NB4 (cell line): ENCODE measurements around the gene PHRF1.

Experiments
- DNase-seq: peaks from one replicate; pipeline ENCODE4 v3.0.0; 2010; ENCODE audit warnings: low read depth
- H3K4me3 ChIP-seq: one replicate; pipeline ENCODE4 v1.5.1; 2011; ENCODE audit warnings: mild to moderate bottlenecking, low read depth, low read length, moderate library complexity
- CTCF ChIP-seq: IDR thresholded peaks from one replicate; pipeline ENCODE4 v1.5.1; 2012; ENCODE audit warnings: low read depth, low read length
- MAX ChIP-seq: IDR thresholded peaks from 2 replicates; pipeline ENCODE4 v1.6.1; 2011; ENCODE audit warnings: low read depth, low read length
- MYC ChIP-seq: IDR thresholded peaks from 2 replicates; pipeline ENCODE4 v1.6.1; 2011; ENCODE audit warnings: low read depth, low read length
- POLR2A ChIP-seq: IDR thresholded peaks from 2 replicates; pipeline ENCODE4 v1.6.1; 2011; ENCODE audit warnings: mild to moderate bottlenecking; ENCODE audit not compliant: insufficient read length; ENCODE audit errors: extremely low read depth

PHRF1 gene

GRCh38 chr11:607020-607780 lies 30.9 kb downstream of the PHRF1 start:
- DNase-seq: no peak
- TF ChIP-seq POLR2A: no peak
- no peak for TF ChIP-seq MAX
- H3K4me3 ChIP-seq: no peak overlapping the region

DNA sequence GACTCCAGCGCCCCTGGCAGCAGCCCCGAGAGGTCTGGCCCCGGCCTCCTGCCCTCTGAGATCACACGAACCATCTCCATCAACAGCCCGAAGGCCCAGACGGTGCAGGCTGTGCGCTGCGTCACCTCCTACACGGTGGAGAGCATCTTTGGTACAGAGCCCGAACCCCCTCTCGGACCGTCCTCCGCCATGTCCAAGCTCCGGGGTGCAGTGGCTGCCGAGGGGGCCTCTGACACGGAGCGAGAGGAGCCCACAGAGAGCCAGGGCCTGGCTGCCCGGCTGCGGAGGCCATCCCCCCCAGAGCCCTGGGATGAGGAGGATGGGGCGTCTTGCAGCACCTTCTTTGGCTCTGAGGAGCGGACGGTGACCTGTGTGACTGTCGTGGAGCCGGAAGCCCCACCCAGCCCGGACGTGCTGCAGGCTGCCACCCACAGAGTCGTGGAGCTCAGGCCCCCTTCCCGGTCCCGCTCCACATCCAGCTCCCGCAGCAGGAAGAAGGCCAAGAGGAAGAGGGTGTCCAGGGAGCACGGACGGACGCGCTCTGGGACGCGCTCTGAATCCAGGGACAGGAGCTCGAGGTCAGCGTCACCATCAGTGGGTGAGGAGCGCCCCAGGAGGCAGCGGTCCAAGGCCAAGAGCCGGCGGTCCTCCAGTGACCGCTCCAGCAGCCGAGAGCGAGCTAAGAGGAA lies 31.8 kb downstream of the PHRF1 start:
- TF ChIP-seq POLR2A: no peak
- no peak for TF ChIP-seq MYC
- TF ChIP-seq CTCF: no peak
- no peak for TF ChIP-seq MAX
- H3K4me3 ChIP-seq: no peak overlapping the region
- no peak for DNase-seq

DNA sequence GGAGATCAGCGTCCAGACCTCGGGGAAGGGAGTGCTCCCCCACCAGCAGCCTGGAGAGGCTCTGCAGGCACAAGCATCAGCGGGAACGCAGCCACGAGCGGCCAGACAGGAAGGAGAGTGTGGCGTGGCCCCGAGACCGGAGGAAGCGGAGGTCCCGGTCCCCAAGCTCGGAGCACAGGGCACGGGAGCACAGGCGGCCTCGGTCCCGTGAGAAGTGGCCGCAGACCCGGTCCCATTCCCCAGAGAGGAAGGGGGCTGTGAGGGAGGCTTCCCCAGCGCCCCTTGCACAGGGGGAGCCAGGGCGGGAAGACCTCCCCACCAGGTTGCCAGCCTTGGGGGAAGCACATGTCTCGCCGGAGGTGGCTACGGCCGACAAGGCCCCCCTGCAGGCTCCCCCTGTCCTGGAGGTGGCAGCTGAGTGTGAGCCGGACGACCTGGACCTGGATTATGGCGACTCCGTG lies 32.6 kb downstream of the PHRF1 start:
- TF ChIP-seq MYC (no peak), CTCF (no peak), POLR2A (no peak), MAX (no peak)
- H3K4me3 ChIP-seq: no peak overlapping the region
- no peak for DNase-seq

GRCh38 chr11:609341-609811 lies 33.1 kb downstream of the PHRF1 start:
- TF ChIP-seq MYC (no peak), CTCF (no peak), MAX (no peak), POLR2A (no peak)
- H3K4me3 ChIP-seq: no peak overlapping the region
- no peak for DNase-seq

GRCh38 chr11:610146-610801 lies 34.0 kb downstream of the PHRF1 start:
- DNase-seq: no peak
- TF ChIP-seq MYC (no peak), MAX (no peak), CTCF (no peak), POLR2A (no peak)

More at GRCh38 chr11:610146-610801, 34.0 kb downstream of the PHRF1 start:
- no peak overlapping the region for H3K4me3 ChIP-seq
